ENCODE measurements around the gene CHCHD10. TPM values are rescaled to one million over a fixed set of nuclear protein-coding genes. Genes with fewer than 3 reads are reported as not detected.
A peak's percentile ranks its signal among the peaks of the same experiment; 100 is the strongest.

Gene CHCHD10
- total and polyA plus RNA-seq, 2 donors, result 20.0 to 64.0 TPM

- H3K4me3 ChIP-seq (ENCODE audit: low read length in 2 of 2), result no peak overlapping the region
- H3K27me3 ChIP-seq (ENCODE audit: control insufficient read depth in 2 of 2, insufficient read depth in 1 of 2, low read length in 1 of 2), result peaks cover 0 to 11% of the 10 kb centered on the region in 2 donors
- H3K4me1 ChIP-seq (ENCODE audit: control insufficient read depth in 2 of 2, insufficient read depth in 2 of 2, low read length in 2 of 2), result peaks cover 27 to 79% of the 10 kb centered on the region in 2 donors
- no peak for DNase-seq (ENCODE audit: low read depth in 6 of 9, low spot score in 9 of 9)
- WGBS, result 71% methylated on average over 6 of the region's 6 CpGs
- peaks cover 0 to 5% of the 10 kb centered on the region in 2 donors for H3K9me3 ChIP-seq (ENCODE audit: control insufficient read depth in 2 of 2, insufficient read depth in 1 of 2, low read length in 1 of 2)
- H3K27ac ChIP-seq (ENCODE audit: low read depth in 1 of 2, low read length in 1 of 2), result no peak overlapping the region
- H3K36me3 ChIP-seq (ENCODE audit: control insufficient read depth in 2 of 2, insufficient read depth in 2 of 2, low read length in 1 of 2), result peaks cover 0 to 3% of the 10 kb centered on the region in 2 donors
These were observed 1.7 kb upstream of the CHCHD10 start for GRCh38 chr22:23769321-23769965.

- peaks cover 0 to 3% of the 10 kb centered on the region in 2 donors for H3K36me3 ChIP-seq (ENCODE audit: control insufficient read depth in 2 of 2, insufficient read depth in 2 of 2, low read length in 1 of 2)
- peaks cover 0 to under 1% of the 10 kb centered on the region in 2 donors for H3K27me3 ChIP-seq (ENCODE audit: control insufficient read depth in 2 of 2, insufficient read depth in 1 of 2, low read length in 1 of 2)
- peaks cover 39 to 83% of the 10 kb centered on the region in 2 donors for H3K4me1 ChIP-seq (ENCODE audit: control insufficient read depth in 2 of 2, insufficient read depth in 2 of 2, low read length in 2 of 2)
- H3K4me3 ChIP-seq (ENCODE audit: low read length in 2 of 2), result peak overlapping the region; percentile 63 to 72
- WGBS, result 15% methylated on average over 27 of the region's 27 CpGs
- H3K9me3 ChIP-seq (ENCODE audit: control insufficient read depth in 2 of 2, insufficient read depth in 1 of 2, low read length in 1 of 2), result peaks cover 0 to 9% of the 10 kb centered on the region in 2 donors
- H3K27ac ChIP-seq (ENCODE audit: low read depth in 1 of 2, low read length in 1 of 2), result no peak overlapping the region
- no peak for DNase-seq (ENCODE audit: low read depth in 6 of 9, low spot score in 9 of 9)
These were observed 484 bp downstream of the CHCHD10 start for GRCh38 chr22:23767303-23767672.

- H3K9me3 ChIP-seq (ENCODE audit: control insufficient read depth in 2 of 2, insufficient read depth in 1 of 2, low read length in 1 of 2), result peaks cover 0 to 9% of the 10 kb centered on the region in 2 donors
- H3K36me3 ChIP-seq (ENCODE audit: control insufficient read depth in 2 of 2, insufficient read depth in 2 of 2, low read length in 1 of 2), result peaks cover 0 to 3% of the 10 kb centered on the region in 2 donors
- peaks cover 34 to 68% of the 10 kb centered on the region in 2 donors for H3K4me1 ChIP-seq (ENCODE audit: control insufficient read depth in 2 of 2, insufficient read depth in 2 of 2, low read length in 2 of 2)
- no peak overlapping the region for H3K27ac ChIP-seq (ENCODE audit: low read depth in 1 of 2, low read length in 1 of 2)
- no peaks in the 10 kb centered on the region for H3K27me3 ChIP-seq (ENCODE audit: control insufficient read depth in 2 of 2, insufficient read depth in 1 of 2, low read length in 1 of 2)
- WGBS, result 98% methylated on average over 9 of the region's 9 CpGs
- H3K4me3 ChIP-seq (ENCODE audit: low read length in 2 of 2), result no peak overlapping the region
- DNase-seq (ENCODE audit: low read depth in 6 of 9, low spot score in 9 of 9), result no peak
These were observed 2.6 kb downstream of the CHCHD10 start for GRCh38 chr22:23764899-23765881.

GRCh38 chr22:23763954-23764353 is 3.8 kb downstream of the CHCHD10 start:
- Histone ChIP-seq H3K9me3 (ENCODE audit: control insufficient read depth in 2 of 2, insufficient read depth in 1 of 2, low read length in 1 of 2) (peaks cover 0 to 4% of the 10 kb centered on the region in 2 donors), H3K27me3 (ENCODE audit: control insufficient read depth in 2 of 2, insufficient read depth in 1 of 2, low read length in 1 of 2) (no peaks in the 10 kb centered on the region), H3K4me1 (ENCODE audit: control insufficient read depth in 2 of 2, insufficient read depth in 2 of 2, low read length in 2 of 2) (peaks cover 34 to 57% of the 10 kb centered on the region in 2 donors), H3K4me3 (ENCODE audit: low read length in 2 of 2) (peak overlapping the region; percentile 37 to 50), H3K27ac (ENCODE audit: low read depth in 1 of 2, low read length in 1 of 2) (peak overlapping the region; percentile 86 to 92), H3K36me3 (ENCODE audit: control insufficient read depth in 2 of 2, insufficient read depth in 2 of 2, low read length in 1 of 2) (peaks cover 0 to 3% of the 10 kb centered on the region in 2 donors)
- DNase-seq (ENCODE audit: low read depth in 6 of 9, low spot score in 9 of 9), result no peak
- 62% methylated on average over 7 of the region's 7 CpGs for WGBS

- peaks cover 0 to 3% of the 10 kb centered on the region in 2 donors for H3K36me3 ChIP-seq (ENCODE audit: control insufficient read depth in 2 of 2, insufficient read depth in 2 of 2, low read length in 1 of 2)
- H3K9me3 ChIP-seq (ENCODE audit: control insufficient read depth in 2 of 2, insufficient read depth in 1 of 2, low read length in 1 of 2), result peaks cover 0 to 4% of the 10 kb centered on the region in 2 donors
- H3K27me3 ChIP-seq (ENCODE audit: control insufficient read depth in 2 of 2, insufficient read depth in 1 of 2, low read length in 1 of 2), result no peaks in the 10 kb centered on the region
- 5% methylated on average over 17 of the region's 17 CpGs for WGBS
- peaks cover 34 to 54% of the 10 kb centered on the region in 2 donors for H3K4me1 ChIP-seq (ENCODE audit: control insufficient read depth in 2 of 2, insufficient read depth in 2 of 2, low read length in 2 of 2)
- DNase-seq (ENCODE audit: low read depth in 6 of 9, low spot score in 9 of 9), result peak in 3 of 9 donors; percentile 55 to 74 (median 56)
- H3K27ac ChIP-seq (ENCODE audit: low read depth in 1 of 2, low read length in 1 of 2), result peak overlapping the region; percentile 86 to 92
- H3K4me3 ChIP-seq (ENCODE audit: low read length in 2 of 2), result peak overlapping the region; percentile 37 to 50
These were observed 4.2 kb downstream of the CHCHD10 start for GRCh38 chr22:23763579-23763945.

GRCh38 chr22:23762842-23763578 is 4.8 kb downstream of the CHCHD10 start, which contains the start of gene C22orf15:
C22orf15 (plus strand) TSS chr22:23762990; CDS start chr22:23763307, 317 bp downstream.
- Histone ChIP-seq H3K4me1 (ENCODE audit: control insufficient read depth in 2 of 2, insufficient read depth in 2 of 2, low read length in 2 of 2) (peaks cover 29 to 49% of the 10 kb centered on the region in 2 donors), H3K36me3 (ENCODE audit: control insufficient read depth in 2 of 2, insufficient read depth in 2 of 2, low read length in 1 of 2) (peaks cover 0 to 3% of the 10 kb centered on the region in 2 donors), H3K9me3 (ENCODE audit: control insufficient read depth in 2 of 2, insufficient read depth in 1 of 2, low read length in 1 of 2) (peaks cover 0 to 4% of the 10 kb centered on the region in 2 donors), H3K4me3 (ENCODE audit: low read length in 2 of 2) (peak within 1 kb of the TSS; percentile 37 to 50), H3K27ac (ENCODE audit: low read depth in 1 of 2, low read length in 1 of 2) (peak within 1 kb of the TSS; percentile 86 to 92), H3K27me3 (ENCODE audit: control insufficient read depth in 2 of 2, insufficient read depth in 1 of 2, low read length in 1 of 2) (no peaks in the 10 kb centered on the region)
- DNase-seq (ENCODE audit: low read depth in 6 of 9, low spot score in 9 of 9), result peak in 1 of 9 donors; percentile 71
- WGBS, result 15% methylated on average over 23 of the region's 23 CpGs

- 97% methylated on average over 6 of the region's 6 CpGs for WGBS
- H3K27ac ChIP-seq (ENCODE audit: low read depth in 1 of 2, low read length in 1 of 2), result no peak overlapping the region
- peaks cover 0 to 4% of the 10 kb centered on the region in 2 donors for H3K9me3 ChIP-seq (ENCODE audit: control insufficient read depth in 2 of 2, insufficient read depth in 1 of 2, low read length in 1 of 2)
- no peak overlapping the region for H3K4me3 ChIP-seq (ENCODE audit: low read length in 2 of 2)
- H3K27me3 ChIP-seq (ENCODE audit: control insufficient read depth in 2 of 2, insufficient read depth in 1 of 2, low read length in 1 of 2), result no peaks in the 10 kb centered on the region
- H3K4me1 ChIP-seq (ENCODE audit: control insufficient read depth in 2 of 2, insufficient read depth in 2 of 2, low read length in 2 of 2), result peaks cover 25 to 31% of the 10 kb centered on the region in 2 donors
- H3K36me3 ChIP-seq (ENCODE audit: control insufficient read depth in 2 of 2, insufficient read depth in 2 of 2, low read length in 1 of 2), result peaks cover 0 to under 1% of the 10 kb centered on the region in 2 donors
- DNase-seq (ENCODE audit: low read depth in 6 of 9, low spot score in 9 of 9), result no peak
These were observed 7.7 kb downstream of the CHCHD10 start for GRCh38 chr22:23760056-23760455.

- Histone ChIP-seq H3K36me3 (ENCODE audit: control insufficient read depth in 2 of 2, insufficient read depth in 2 of 2, low read length in 1 of 2) (no peaks in the 10 kb centered on the region), H3K27me3 (ENCODE audit: control insufficient read depth in 2 of 2, insufficient read depth in 1 of 2, low read length in 1 of 2) (no peaks in the 10 kb centered on the region), H3K4me1 (ENCODE audit: control insufficient read depth in 2 of 2, insufficient read depth in 2 of 2, low read length in 2 of 2) (peaks cover 21 to 27% of the 10 kb centered on the region in 2 donors), H3K4me3 (ENCODE audit: low read length in 2 of 2) (no peak overlapping the region), H3K9me3 (ENCODE audit: control insufficient read depth in 2 of 2, insufficient read depth in 1 of 2, low read length in 1 of 2) (peaks cover 0 to 4% of the 10 kb centered on the region in 2 donors), H3K27ac (ENCODE audit: low read depth in 1 of 2, low read length in 1 of 2) (no peak overlapping the region)
- DNase-seq (ENCODE audit: low read depth in 6 of 9, low spot score in 9 of 9), result no peak
- WGBS, result 99% methylated on average over 4 of the region's 4 CpGs
These were observed 8.2 kb downstream of the CHCHD10 start for GRCh38 chr22:23759566-23759965.

Measured in thymus (tissue), 11 donors.